Skeletal muscle tissue (tissue), 4 donors: ENCODE measurements around the gene LRRC49. TPM values are rescaled to one million over a fixed set of nuclear protein-coding genes. Genes with fewer than 3 reads are reported as not detected.

Source experiments
- H3K27ac ChIP-seq: one replicate; pipeline ENCODE4 v1.7.0; 2013; ENCODE audit warnings: mild to moderate bottlenecking, low read depth, low read length, inconsistent platforms
- H3K27me3 ChIP-seq, 3 donors: one replicate each; pipeline ENCODE4 v1.7.0; 2013; ENCODE audit warnings: low read length in 3 of 3; ENCODE audit not compliant: control insufficient read depth in 3 of 3, insufficient read depth in 3 of 3
- H3K36me3 ChIP-seq, 3 donors: one replicate each; pipeline ENCODE4 v1.7.0; 2013; ENCODE audit warnings: low read length in 3 of 3; ENCODE audit not compliant: control insufficient read depth in 3 of 3, insufficient read depth in 3 of 3
- H3K4me1 ChIP-seq, 3 donors: one replicate each; pipeline ENCODE4 v1.7.0; 2013; ENCODE audit warnings: low read length in 3 of 3, mild to moderate bottlenecking in 3 of 3; ENCODE audit not compliant: control insufficient read depth in 3 of 3, insufficient read depth in 3 of 3
- H3K4me3 ChIP-seq, 3 donors: one replicate each; pipeline ENCODE4 v1.7.0; 2013; ENCODE audit warnings: low read length in 3 of 3
- H3K9ac ChIP-seq, 3 donors: one replicate each; pipeline ENCODE4 v1.7.0; 2013; ENCODE audit warnings: low read length in 3 of 3, mild to moderate bottlenecking in 3 of 3, moderate library complexity in 2 of 3, low read depth in 1 of 3
- H3K9me3 ChIP-seq, 3 donors: one replicate each; pipeline ENCODE4 v1.7.0; 2013; ENCODE audit warnings: low read length in 3 of 3; ENCODE audit not compliant: control insufficient read depth in 3 of 3
- total RNA-seq: library from RNA; depleted of rRNA; stranded (reverse); fragments of >200 nt; gene quantifications from one replicate; pipeline ENCODE4 v1.2.3, GENCODE V29; 2014
- donor health status: Osteomylitis.

LRRC49 gene
- total RNA-seq, 1 donor from 2014 or later, result 11.0 TPM

DNA sequence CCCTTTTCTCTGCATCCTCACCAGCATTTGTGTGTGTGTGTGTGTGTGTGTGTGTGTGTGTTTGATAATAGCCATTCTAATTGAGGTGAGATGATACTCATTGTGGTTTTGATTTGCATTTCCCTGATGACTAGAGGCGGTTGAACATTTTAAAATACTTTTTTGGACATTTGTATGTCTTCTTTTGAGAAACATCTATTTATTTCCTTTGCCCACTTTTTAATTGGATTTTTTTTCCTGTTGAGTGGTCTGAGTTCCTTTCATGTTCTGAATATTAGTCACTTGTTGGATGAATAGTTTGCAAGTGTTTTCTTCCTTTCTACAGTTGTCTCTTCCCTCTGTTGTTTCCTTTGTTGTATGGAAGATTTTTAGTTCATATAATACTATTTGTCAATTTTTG, 168.4 kb downstream of the LRRC49 start:
- Histone ChIP-seq H3K4me1 (no peaks in the 10 kb centered on the region), H3K4me3 (no peak overlapping the region), H3K36me3 (no peaks in the 10 kb centered on the region), H3K27ac (no peak overlapping the region), H3K9me3 (peaks cover 0 to 3% (median 2%) of the 10 kb centered on the region in 3 donors), H3K27me3 (no peaks in the 10 kb centered on the region), H3K9ac (no peak overlapping the region)

DNA sequence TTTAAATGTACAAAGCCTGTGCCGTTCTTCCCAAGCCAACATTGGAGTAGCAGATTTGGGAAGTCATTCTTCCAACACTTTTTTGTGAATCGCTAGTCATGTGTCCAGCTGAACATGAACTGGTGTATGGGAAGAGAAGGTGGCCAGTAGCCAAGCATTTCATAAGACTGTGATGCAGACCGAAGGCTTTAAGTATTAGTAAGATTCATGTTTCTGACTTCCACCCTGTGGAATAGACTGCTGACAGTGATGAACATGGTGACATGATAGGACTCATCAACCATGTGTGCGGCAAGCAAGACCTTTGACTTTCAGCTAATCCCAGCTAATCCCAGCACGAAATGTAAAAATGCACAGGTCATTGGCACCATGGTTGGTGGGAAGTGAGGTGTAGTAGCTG, 174.4 kb downstream of the LRRC49 start:
- no peaks in the 10 kb centered on the region for H3K27me3 ChIP-seq
- H3K4me1 ChIP-seq, result no peaks in the 10 kb centered on the region
- H3K9me3 ChIP-seq, result no peaks in the 10 kb centered on the region
- H3K27ac ChIP-seq, result no peak overlapping the region
- H3K36me3 ChIP-seq, result no peaks in the 10 kb centered on the region
- H3K9ac ChIP-seq, result no peak overlapping the region
- H3K4me3 ChIP-seq, result no peak overlapping the region

DNA sequence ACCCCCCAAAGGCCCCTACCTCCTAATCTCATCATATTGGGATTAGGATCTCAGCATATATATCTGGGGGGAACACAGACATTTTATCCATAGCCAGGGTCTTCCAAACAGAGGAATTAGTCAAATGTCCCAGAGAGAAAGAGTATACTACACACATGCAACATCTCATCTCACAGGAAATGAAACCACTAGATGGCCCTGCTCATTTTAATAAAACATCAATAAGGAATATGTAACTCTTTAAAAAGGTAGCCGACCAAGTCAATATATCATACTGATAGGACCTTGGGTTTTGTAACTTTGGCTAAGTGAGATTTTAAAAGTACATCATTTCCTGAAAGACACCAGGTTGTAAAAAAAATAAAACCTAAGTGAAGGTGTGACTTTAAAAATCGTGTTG, 177.1 kb downstream of the LRRC49 start:
- H3K4me1 ChIP-seq, result no peaks in the 10 kb centered on the region
- H3K4me3 ChIP-seq, result no peak overlapping the region
- H3K9ac ChIP-seq, result no peak overlapping the region
- no peak overlapping the region for H3K27ac ChIP-seq
- no peaks in the 10 kb centered on the region for H3K9me3 ChIP-seq
- H3K36me3 ChIP-seq, result no peaks in the 10 kb centered on the region
- H3K27me3 ChIP-seq, result no peaks in the 10 kb centered on the region

DNA sequence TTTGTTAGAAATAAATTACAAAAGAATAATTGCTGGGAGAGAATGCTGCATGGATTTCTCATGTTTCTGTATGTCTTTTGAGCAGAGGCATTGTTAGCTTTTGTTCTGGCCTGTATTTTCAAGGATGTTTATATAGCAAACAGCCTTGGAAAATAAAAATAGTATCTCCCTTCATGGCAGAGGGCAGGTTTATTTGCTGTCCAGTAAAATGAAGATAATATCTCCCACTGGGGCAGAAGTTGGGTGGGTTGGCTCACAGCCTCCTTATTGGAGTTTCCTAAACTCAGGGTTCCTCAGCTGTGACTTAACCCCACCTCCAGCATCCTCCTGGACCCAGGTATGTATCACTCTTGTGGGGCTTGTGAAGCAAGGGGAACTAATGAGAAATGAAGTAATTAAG, 178.9 kb downstream of the LRRC49 start:
- Histone ChIP-seq H3K36me3 (no peaks in the 10 kb centered on the region), H3K4me3 (no peak overlapping the region), H3K9me3 (no peaks in the 10 kb centered on the region), H3K4me1 (no peaks in the 10 kb centered on the region), H3K27ac (no peak overlapping the region), H3K9ac (no peak overlapping the region), H3K27me3 (no peaks in the 10 kb centered on the region)

DNA sequence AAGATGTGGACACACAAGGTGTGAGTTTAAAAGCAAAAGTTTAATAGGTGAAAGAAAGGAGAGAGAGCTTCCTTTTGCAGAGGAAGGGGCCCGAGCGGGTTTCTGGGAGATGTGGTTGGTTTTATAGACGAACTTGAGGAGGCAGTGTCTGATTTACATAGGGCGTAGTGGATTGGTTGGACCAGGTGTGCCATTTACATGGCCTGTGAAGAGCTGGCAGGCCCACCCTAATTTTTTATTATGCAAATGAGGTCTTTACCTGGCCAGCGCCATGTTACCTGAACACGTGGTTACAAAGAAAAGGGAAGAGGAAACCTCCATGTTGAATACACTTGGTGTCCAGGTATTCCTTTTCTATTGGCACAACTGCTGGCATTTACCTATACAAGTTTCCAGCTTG, 179.8 kb downstream of the LRRC49 start:
- no peaks in the 10 kb centered on the region for H3K4me1 ChIP-seq
- no peaks in the 10 kb centered on the region for H3K27me3 ChIP-seq
- H3K4me3 ChIP-seq, result no peak overlapping the region
- no peak overlapping the region for H3K9ac ChIP-seq
- no peak overlapping the region for H3K27ac ChIP-seq
- H3K9me3 ChIP-seq, result no peaks in the 10 kb centered on the region
- no peaks in the 10 kb centered on the region for H3K36me3 ChIP-seq

DNA sequence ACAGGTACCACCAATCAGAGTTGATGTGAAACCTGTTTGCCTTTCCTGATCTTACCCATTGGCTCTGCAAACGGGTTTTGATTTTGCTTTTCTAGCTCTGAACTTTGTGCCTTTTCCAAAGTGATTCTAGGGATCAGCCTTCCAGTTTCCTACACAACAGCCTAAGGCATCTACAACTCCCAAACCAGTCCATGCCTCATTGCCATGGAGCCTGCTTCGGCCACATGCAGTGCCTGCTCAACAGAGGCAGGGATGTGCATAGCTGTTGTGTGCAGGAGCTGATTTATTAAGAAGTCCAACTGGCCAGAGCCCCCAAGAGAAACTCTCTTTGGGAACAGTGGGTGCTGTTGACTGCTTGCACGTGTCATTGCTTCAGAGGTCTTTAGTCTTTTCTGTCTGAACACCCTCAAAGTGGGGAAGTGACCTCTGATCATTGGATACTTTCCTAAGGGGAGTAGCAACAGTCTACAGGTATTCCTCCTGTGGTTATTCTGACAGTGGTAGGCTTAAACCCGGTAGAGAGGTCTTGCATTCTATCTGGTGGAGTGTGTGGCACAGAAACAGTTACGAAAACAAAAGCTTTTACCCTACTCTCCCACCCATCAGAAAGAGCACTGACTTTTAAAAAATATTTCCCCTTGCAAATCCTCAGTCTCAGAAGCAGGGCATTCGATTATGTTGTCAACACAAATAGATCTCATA, 186.0 kb downstream of the LRRC49 start:
- Histone ChIP-seq H3K27ac (no peak overlapping the region), H3K36me3 (no peaks in the 10 kb centered on the region), H3K4me1 (peaks cover 0 to 5% (median 0%) of the 10 kb centered on the region in 3 donors), H3K9ac (no peak overlapping the region), H3K4me3 (no peak overlapping the region), H3K9me3 (no peaks in the 10 kb centered on the region), H3K27me3 (peaks cover 0 to 3% (median 0%) of the 10 kb centered on the region in 3 donors)

DNA sequence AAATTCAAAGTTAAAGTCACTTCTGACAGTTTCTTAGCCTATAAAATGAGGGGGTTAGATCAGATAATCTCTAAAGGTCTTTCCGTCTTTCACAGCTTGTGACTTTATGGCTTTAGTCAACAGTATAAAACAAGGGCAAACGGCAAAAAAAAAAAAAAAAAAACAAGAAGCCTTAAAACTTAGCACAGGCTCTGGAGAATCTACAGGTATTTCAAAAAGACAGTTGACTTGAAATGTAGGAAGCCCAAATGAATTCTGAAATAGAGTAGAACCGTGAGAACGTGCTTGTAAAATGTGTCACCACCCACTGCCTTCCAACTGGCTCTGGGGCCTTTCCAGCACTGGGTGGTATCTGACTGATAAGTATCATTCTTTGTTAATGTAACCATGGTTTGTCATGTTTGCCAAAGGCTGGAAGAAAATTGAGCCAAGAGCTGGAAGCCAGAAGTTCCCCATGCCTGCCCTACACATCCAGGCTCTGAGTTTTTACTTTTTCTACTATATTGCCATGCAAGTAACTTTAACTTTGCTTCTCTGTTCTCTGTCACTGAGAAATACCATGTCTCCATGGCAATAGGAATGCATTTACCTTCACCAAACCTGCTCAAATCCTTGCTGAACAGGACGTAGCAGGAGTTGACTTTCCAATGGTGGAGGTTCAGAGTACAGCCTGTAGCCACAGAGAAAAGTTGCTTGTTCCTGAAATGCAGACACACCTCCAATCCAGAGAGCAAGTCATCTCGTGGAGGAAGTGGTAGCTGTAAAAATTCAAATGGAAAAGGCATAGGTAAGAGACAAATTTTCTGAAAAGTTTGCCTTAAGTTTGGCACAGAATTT, 186.8 kb downstream of the LRRC49 start:
- H3K9me3 ChIP-seq, result no peaks in the 10 kb centered on the region
- no peak overlapping the region for H3K27ac ChIP-seq
- H3K4me1 ChIP-seq, result peaks cover 0 to 8% (median 0%) of the 10 kb centered on the region in 3 donors
- H3K9ac ChIP-seq, result no peak overlapping the region
- H3K4me3 ChIP-seq, result no peak overlapping the region
- H3K36me3 ChIP-seq, result no peaks in the 10 kb centered on the region
- peaks cover 0 to 3% (median 0%) of the 10 kb centered on the region in 3 donors for H3K27me3 ChIP-seq

DNA sequence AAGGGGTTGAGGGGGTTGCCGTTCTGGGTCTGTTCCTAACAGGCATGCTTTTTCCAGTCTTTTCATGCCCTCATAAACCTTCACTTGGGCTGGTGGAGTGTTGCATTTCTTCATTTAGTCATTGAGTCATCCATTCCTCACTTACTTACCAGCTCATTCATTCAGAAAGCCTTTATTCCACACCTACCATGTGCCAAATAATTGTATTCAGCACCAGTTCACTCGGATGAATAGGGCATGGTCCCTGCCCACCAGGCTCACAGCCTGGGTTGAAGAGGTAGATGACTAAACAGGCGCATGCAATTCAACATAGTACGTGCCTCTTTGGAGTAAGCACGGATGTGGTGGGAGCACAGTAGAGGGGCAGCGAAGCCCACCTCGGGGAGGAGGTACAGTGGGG, 187.5 kb downstream of the LRRC49 start:
- Histone ChIP-seq H3K9me3 (no peaks in the 10 kb centered on the region), H3K4me1 (peaks cover 0 to 8% (median 0%) of the 10 kb centered on the region in 3 donors), H3K9ac (no peak overlapping the region), H3K4me3 (no peak overlapping the region), H3K27ac (no peak overlapping the region), H3K27me3 (peaks cover 0 to 3% (median 0%) of the 10 kb centered on the region in 3 donors), H3K36me3 (no peaks in the 10 kb centered on the region)

DNA sequence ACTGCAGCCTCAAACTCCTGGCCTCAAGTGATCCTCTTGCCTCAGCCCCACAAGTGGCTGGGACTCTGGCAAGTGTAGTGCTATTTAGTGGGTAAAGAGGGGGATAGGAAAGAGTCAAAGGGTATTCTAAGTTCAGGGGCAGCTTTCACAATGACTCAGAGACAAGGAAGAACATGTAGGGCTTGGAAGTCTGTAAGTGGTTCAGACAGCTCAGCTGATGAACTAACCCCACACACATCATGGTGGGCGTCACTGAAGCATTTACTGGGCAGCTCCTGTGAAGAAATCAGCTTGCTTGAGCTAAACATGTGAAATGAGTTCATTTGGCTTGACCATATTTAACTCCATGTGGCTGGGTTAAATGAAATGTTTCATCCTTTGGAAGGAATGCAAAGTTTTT, 188.1 kb downstream of the LRRC49 start:
- H3K27ac ChIP-seq, result no peak overlapping the region
- peaks cover 0 to 8% (median 0%) of the 10 kb centered on the region in 3 donors for H3K4me1 ChIP-seq
- H3K4me3 ChIP-seq, result no peak overlapping the region
- no peaks in the 10 kb centered on the region for H3K36me3 ChIP-seq
- H3K9ac ChIP-seq, result no peak overlapping the region
- H3K9me3 ChIP-seq, result no peaks in the 10 kb centered on the region
- H3K27me3 ChIP-seq, result peaks cover 0 to 3% (median 1%) of the 10 kb centered on the region in 3 donors

DNA sequence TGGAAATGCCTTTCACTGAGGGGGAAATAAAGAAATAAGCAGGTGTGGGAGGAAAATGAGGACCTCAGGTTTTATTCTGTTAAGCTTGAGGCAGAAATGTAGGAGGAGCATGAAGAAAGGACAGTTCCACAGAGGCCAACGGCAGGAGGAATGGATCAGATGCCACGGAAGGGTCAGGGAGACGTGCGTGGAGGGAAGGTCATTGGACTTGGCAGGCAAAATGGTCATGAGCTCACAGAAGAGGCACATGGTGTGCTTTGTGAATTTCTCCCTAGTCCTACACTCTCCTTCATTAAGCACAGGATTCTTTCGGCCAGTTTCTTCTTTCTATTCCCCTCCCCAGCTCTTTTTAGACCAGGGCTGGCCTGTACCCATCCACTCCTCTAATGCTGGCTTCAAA, 190.2 kb downstream of the LRRC49 start:
- no peak overlapping the region for H3K9ac ChIP-seq
- peaks cover 0 to 5% (median 3%) of the 10 kb centered on the region in 3 donors for H3K27me3 ChIP-seq
- H3K9me3 ChIP-seq, result no peaks in the 10 kb centered on the region
- no peak overlapping the region for H3K27ac ChIP-seq
- H3K36me3 ChIP-seq, result no peaks in the 10 kb centered on the region
- H3K4me1 ChIP-seq, result peaks cover 0 to 8% (median 0%) of the 10 kb centered on the region in 3 donors
- no peak overlapping the region for H3K4me3 ChIP-seq
